TTC549 (cell line): ENCODE results near the gene ARL5B.

Experiments
- FAIRE-seq: peaks from 2 replicates; lab custom pipeline; 2012; peaks lifted over from hg19 to GRCh38; lab: Jason Lieb, UNC

The ARL5B gene

DNA sequence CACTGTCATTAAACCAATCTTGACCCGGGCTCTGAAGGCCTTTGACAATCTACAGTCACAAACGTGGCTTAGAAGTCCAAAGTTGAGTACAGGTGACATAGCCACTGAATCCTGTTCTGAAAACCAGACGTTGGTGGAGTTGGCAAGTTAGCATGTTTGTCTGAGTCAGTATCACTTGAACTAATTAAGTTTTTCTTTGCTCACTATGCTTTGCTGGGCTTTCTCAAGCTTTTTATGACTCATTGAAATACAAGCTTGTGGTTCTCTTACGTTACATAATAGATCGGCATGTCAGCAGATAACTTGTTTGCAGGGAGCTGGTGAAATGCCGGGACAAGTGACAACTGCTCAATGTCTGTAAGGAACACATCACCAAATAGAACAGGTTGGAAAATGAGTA, 53.8 kb downstream of the ARL5B start:
- no peak for FAIRE-seq

GRCh38 chr10:18718991-18719390, 59.8 kb downstream of the ARL5B start:
- no peak for FAIRE-seq

- FAIRE-seq: no peak
These were observed 60.6 kb downstream of the ARL5B start for GRCh38 chr10:18719811-18720210.

- no peak for FAIRE-seq
These were observed 61.8 kb downstream of the ARL5B start for GRCh38 chr10:18721067-18721466.

GRCh38 chr10:18723801-18724200, 64.6 kb downstream of the ARL5B start:
- no peak for FAIRE-seq
